HG02798 (cell line): ENCODE results near the gene AQP1.

Source experiments
- ATAC-seq: cut with Tn5 transposase; IDR thresholded peaks from one replicate; pipeline ENCODE4 v1.9.1; 2021; ENCODE audit warnings: mild to moderate bottlenecking; ENCODE audit not compliant: unreplicated experiment, poor library complexity

The AQP1 gene

GRCh38 chr7:30970594-30971094, 59.0 kb downstream of the AQP1 start:
- ATAC-seq = no peak

GRCh38 chr7:30971440-30971839, 59.8 kb downstream of the AQP1 start:
- ATAC-seq = no peak

- ATAC-seq = no peak
Measured at GRCh38 chr7:30971840-30972563, 60.3 kb downstream of the AQP1 start.

GRCh38 chr7:30973292-30973691, 61.6 kb downstream of the AQP1 start:
- no peak for ATAC-seq

- no peak for ATAC-seq
Measured at GRCh38 chr7:30973791-30974604, 62.3 kb downstream of the AQP1 start.

- ATAC-seq = peak; percentile 97
Measured at GRCh38 chr7:30974605-30975255, 63.1 kb downstream of the AQP1 start.
